ENCODE data around the gene KAT8. TPM values are rescaled to one million over a fixed set of nuclear protein-coding genes. Genes with fewer than 3 reads are reported as not detected.

KAT8 gene
- total and polyA plus RNA-seq, 2 of the 13 experiments (the other 11 are each of a cell fraction or from before 2014, with no cell fraction given) = 79.0 to 84.2 TPM

DNA sequence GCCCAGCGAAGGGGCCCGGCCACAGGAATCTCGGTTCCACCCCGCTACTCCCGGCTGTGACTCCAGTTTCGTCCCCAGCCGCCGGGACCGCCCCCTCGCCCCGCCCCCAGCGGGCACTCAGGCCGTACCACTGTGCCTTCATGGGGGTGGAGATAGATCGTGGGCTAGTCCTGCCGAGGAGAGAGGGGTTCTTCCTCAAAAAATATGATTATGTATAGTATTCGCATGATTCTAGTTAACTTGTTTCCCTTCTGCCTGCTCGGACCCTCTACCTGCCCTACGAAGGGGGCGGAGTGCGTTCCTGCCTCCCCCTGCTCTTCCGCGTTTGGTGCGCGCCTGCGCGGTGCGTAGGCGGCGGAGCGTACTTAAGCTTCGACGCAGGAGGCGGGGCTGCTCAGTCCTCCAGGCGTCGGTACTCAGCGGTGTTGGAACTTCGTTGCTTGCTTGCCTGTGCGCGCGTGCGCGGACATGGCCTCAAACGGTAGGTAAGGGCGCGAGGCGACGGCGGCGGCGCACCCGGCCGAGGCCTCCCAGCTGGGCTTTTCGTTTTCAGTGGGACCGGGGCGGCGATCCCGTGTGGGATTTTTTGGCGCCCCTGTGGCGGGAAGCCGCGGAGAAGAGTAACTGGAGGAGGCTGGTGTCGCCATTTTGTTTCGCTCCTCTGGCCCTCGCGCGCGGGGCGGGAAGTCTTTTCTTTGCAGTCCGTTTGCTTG lies 62.4 kb downstream of the KAT8 start, which contains the start of gene FUS (continued):
- TF ChIP-seq TFDP1 (CRISPR knock-in tag; IDR thresholded peaks at IDR 0.05; ENCODE audit: borderline replicate concordance) (peak; percentile 71), ZMYM2 (CRISPR knock-in tag; IDR thresholded peaks at IDR 0.05) (no peak), ZNF484 (CRISPR knock-in tag; IDR thresholded peaks at IDR 0.05; ENCODE audit: borderline replicate concordance, low read depth) (peak; percentile 77; the same call in 1 of the 2 replicates), ZFP36 (IDR thresholded peaks at IDR 0.05; ENCODE audit: borderline replicate concordance, low read depth, low read length, partially characterized antibody) (no peak), SIX4 (CRISPR knock-in tag; IDR thresholded peaks at IDR 0.05) (peak; percentile 75; the same call in 1 of the 2 replicates), TOPORS (CRISPR knock-in tag; IDR thresholded peaks at IDR 0.05) (peak; percentile 98), MAF1 (CRISPR knock-in tag; IDR thresholded peaks at IDR 0.05; ENCODE audit: borderline replicate concordance) (peak; percentile 94; the same call in 1 of the 2 replicates), ZMYM3 (CRISPR knock-in tag; IDR thresholded peaks at IDR 0.05) (no peak), RORA (CRISPR knock-in tag; IDR thresholded peaks at IDR 0.05) (no peak), ZBTB3 (CRISPR knock-in tag; IDR thresholded peaks at IDR 0.05; ENCODE audit: borderline replicate concordance, low read depth) (no peak), KDM4B (CRISPR knock-in tag; IDR thresholded peaks at IDR 0.05) (peak; percentile 98), ZKSCAN1 (IDR thresholded peaks at IDR 0.05; ENCODE audit: low read length) (peak; percentile 2; the same call in 1 of the 2 replicates), U2AF2 (IDR thresholded peaks at IDR 0.05; ENCODE audit: low read depth, low read length) (0 out of 2 replicates have a peak, but pooled peaks have one; percentile 72), SMAD1 (CRISPR knock-in tag; IDR thresholded peaks at IDR 0.05; ENCODE audit: borderline replicate concordance, low read depth) (peak; percentile 21), RBM39 (IDR thresholded peaks at IDR 0.05; ENCODE audit: low read depth, low read length, poor library complexity, severe bottlenecking) (peak; percentile 100), RNF2 (conservative IDR thresholded peaks at IDR 0.05; ENCODE audit: low read depth) (0 out of 2 replicates have a peak, but pooled peaks have one; percentile 36), ZFP82 (CRISPR knock-in tag; IDR thresholded peaks at IDR 0.05; ENCODE audit: borderline replicate concordance) (peak; percentile 77; the same call in 1 of the 2 replicates), FLYWCH1 (CRISPR knock-in tag; IDR thresholded peaks at IDR 0.05) (no peak; the same call in none of the 2 replicates)
- TF ChIP-seq, protein P1, sequence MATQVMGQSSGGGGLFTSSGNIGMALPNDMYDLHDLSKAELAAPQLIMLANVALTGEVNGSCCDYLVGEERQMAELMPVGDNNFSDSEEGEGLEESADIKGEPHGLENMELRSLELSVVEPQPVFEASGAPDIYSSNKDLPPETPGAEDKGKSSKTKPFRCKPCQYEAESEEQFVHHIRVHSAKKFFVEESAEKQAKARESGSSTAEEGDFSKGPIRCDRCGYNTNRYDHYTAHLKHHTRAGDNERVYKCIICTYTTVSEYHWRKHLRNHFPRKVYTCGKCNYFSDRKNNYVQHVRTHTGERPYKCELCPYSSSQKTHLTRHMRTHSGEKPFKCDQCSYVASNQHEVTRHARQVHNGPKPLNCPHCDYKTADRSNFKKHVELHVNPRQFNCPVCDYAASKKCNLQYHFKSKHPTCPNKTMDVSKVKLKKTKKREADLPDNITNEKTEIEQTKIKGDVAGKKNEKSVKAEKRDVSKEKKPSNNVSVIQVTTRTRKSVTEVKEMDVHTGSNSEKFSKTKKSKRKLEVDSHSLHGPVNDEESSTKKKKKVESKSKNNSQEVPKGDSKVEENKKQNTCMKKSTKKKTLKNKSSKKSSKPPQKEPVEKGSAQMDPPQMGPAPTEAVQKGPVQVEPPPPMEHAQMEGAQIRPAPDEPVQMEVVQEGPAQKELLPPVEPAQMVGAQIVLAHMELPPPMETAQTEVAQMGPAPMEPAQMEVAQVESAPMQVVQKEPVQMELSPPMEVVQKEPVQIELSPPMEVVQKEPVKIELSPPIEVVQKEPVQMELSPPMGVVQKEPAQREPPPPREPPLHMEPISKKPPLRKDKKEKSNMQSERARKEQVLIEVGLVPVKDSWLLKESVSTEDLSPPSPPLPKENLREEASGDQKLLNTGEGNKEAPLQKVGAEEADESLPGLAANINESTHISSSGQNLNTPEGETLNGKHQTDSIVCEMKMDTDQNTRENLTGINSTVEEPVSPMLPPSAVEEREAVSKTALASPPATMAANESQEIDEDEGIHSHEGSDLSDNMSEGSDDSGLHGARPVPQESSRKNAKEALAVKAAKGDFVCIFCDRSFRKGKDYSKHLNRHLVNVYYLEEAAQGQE (IDR thresholded peaks at IDR 0.05; ENCODE audit: borderline replicate concordance in 1 of 2, low read depth in 1 of 2, low read length in 2 of 2) = peak in 1 of 2 experiments; percentile 86; a peak in 2 of 4 replicates
- TF ChIP-seq, protein P2, sequence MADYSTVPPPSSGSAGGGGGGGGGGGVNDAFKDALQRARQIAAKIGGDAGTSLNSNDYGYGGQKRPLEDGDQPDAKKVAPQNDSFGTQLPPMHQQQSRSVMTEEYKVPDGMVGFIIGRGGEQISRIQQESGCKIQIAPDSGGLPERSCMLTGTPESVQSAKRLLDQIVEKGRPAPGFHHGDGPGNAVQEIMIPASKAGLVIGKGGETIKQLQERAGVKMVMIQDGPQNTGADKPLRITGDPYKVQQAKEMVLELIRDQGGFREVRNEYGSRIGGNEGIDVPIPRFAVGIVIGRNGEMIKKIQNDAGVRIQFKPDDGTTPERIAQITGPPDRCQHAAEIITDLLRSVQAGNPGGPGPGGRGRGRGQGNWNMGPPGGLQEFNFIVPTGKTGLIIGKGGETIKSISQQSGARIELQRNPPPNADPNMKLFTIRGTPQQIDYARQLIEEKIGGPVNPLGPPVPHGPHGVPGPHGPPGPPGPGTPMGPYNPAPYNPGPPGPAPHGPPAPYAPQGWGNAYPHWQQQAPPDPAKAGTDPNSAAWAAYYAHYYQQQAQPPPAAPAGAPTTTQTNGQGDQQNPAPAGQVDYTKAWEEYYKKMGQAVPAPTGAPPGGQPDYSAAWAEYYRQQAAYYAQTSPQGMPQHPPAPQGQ (CRISPR knock-in tag; IDR thresholded peaks at IDR 0.05; ENCODE audit: borderline replicate concordance) = no peak; the same call in 1 of the 2 replicates
- TF ChIP-seq, protein P3, sequence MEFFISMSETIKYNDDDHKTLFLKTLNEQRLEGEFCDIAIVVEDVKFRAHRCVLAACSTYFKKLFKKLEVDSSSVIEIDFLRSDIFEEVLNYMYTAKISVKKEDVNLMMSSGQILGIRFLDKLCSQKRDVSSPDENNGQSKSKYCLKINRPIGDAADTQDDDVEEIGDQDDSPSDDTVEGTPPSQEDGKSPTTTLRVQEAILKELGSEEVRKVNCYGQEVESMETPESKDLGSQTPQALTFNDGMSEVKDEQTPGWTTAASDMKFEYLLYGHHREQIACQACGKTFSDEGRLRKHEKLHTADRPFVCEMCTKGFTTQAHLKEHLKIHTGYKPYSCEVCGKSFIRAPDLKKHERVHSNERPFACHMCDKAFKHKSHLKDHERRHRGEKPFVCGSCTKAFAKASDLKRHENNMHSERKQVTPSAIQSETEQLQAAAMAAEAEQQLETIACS (CRISPR knock-in tag; IDR thresholded peaks at IDR 0.05) = no peak

Data from HepG2 (cell line).